Psoas muscle (tissue), 8 donors: ENCODE measurements around the gene F10. TPM values are rescaled to one million over a fixed set of nuclear protein-coding genes. Genes with fewer than 3 reads are reported as not detected.

Experiments
- ATAC-seq, 4 donors: fragments of 200-7000 bp; cut with Tn5 transposase; one replicate each; pipeline ENCODE4 v1.9.1; 2020; ENCODE audit warnings: moderate library complexity in 3 of 4, mild to moderate bottlenecking in 2 of 4
- DNase-seq, 2 donors: peaks; one replicate each; pipeline ENCODE4 v3.0.0-alpha.2; 2020
- H3K27ac ChIP-seq: fragments of 200-600 bp; one replicate; pipeline ENCODE4 v1.8.0; 2022
- H3K27me3 ChIP-seq, 3 donors: fragments of 200-600 bp in 1 of 3; one replicate each; pipeline versions ENCODE4 v1.6.1 to v1.8.0; 2013 to 2022; ENCODE audit warnings: low read length in 2 of 3, mild to moderate bottlenecking in 2 of 3, moderate library complexity in 1 of 3; ENCODE audit not compliant: insufficient read depth in 3 of 3
- H3K36me3 ChIP-seq, 2 donors: fragments of 200-600 bp in 1 of 2; one replicate each; pipeline versions ENCODE4 v1.6.1 to v1.8.0; 2013 to 2022; ENCODE audit warnings: low read depth in 1 of 2, mild to moderate bottlenecking in 1 of 2, moderate library complexity in 1 of 2; ENCODE audit not compliant: insufficient read depth in 1 of 2
- H3K4me1 ChIP-seq: fragments of 200-600 bp; one replicate; pipeline ENCODE4 v1.8.0; 2022
- H3K4me3 ChIP-seq: fragments of 200-600 bp; one replicate; pipeline ENCODE4 v1.8.0; 2022; ENCODE audit warnings: mild to moderate bottlenecking
- H3K9me3 ChIP-seq: fragments of 200-600 bp; one replicate; pipeline ENCODE4 v1.8.0; 2022
- CTCF ChIP-seq: fragments of 200-600 bp; IDR thresholded peaks from one replicate; pipeline ENCODE4 v1.8.0; 2022; ENCODE audit warnings: antibody characterized with exemption
- WGBS, 3 donors: extraction: QIAGEN DNeasy Blood & Tissue Kit; methylation state at CpG; one replicate each; pipeline versions ENCODE4 v1.1.6 to v1.1.7; 2013; 5-methylcytosine and 5-hydroxymethylcytosine counted together
- intact Hi-C, 2 donors: fragments of 100-400 bp; cut with DNase I; formaldehyde crosslinking; loops; one replicate each; pipeline versions ENCODE4 v1.11.0 to v1.14.2; 2022
- polyA plus RNA-seq, 3 donors: library from polyadenylated mRNA; stranded (reverse); fragments of 200-250 nt; gene quantifications; one replicate each; pipeline ENCODE4 v1.2.3, GENCODE V29; 2013
- total RNA-seq, 4 donors: library from RNA; stranded (reverse); fragmentation: NEBNext Ultra II Directional in 2 of 4; extraction: Animal tissue kit (Norgen Biotek cat#: 25700) in 2 of 4; gene quantifications; one replicate each; pipeline versions ENCODE4 v1.2.1 to v1.2.4, GENCODE V29; 2021 to 2023
- donor health status: healthy with polysubstance abuse.
- donor health status: DM: no; HTN: no; CAD: no; lungs with moderate emphysema.
- donor health status: Bipolar disorder and iron deficiency.
- donor health status: healthy.
- donor health status: DM: yes; HTN: yes; CAD: no.
- donor health status: DM: no; HTN: no; CAD: no.
- donor health status: DM: no; HTN: no; CAD: no.
- donor health status: DM: yes; HTN: yes; CAD: no.

The F10 gene
- total and polyA plus RNA-seq, 7 donors: 0.63 to 4.9 (median 1.5) TPM

DNA sequence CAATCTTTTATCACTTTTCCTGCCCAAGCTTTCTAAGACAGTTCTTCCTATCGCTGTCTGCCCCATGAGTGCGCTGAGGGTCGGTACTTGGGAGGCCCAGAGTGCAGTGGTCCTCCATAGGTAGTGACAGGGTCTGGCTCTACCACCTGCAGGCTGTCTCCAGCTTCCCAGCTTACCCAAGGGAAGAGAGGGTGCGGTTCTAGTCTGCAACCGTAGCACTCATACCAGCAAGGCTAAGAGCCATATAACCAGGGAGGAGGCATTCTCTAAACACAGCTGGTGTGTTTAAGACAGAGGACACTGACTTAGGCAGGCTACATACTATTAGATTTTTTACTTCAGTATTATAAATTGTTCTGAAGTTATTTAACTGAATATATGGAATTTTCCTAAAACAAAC, 44.1 kb downstream of the F10 start:
- ATAC-seq: no peak
- no peak for TF ChIP-seq CTCF
- DNase-seq: no peak
- 89 to 91% (median 89%) methylated on average over 5 of the region's 5 CpGs for WGBS, 3 donors
- no peaks in the 10 kb centered on the region for H3K4me1 ChIP-seq
- intact Hi-C loops: no loop called here
- no peak overlapping the region for H3K4me3 ChIP-seq
- peaks cover 0 to 10% (median 8%) of the 10 kb centered on the region in 3 donors for H3K27me3 ChIP-seq
- no peak overlapping the region for H3K27ac ChIP-seq
- peaks cover 0 to 19% of the 10 kb centered on the region in 2 donors for H3K36me3 ChIP-seq
- no peaks in the 10 kb centered on the region for H3K9me3 ChIP-seq

GRCh38 chr13:113167155-113167554, 44.6 kb downstream of the F10 start:
- Histone ChIP-seq H3K4me3 (no peak overlapping the region), H3K27me3 (peaks cover 0 to 10% (median 8%) of the 10 kb centered on the region in 3 donors), H3K36me3 (peaks cover 0 to 23% of the 10 kb centered on the region in 2 donors), H3K9me3 (no peaks in the 10 kb centered on the region), H3K4me1 (no peaks in the 10 kb centered on the region), H3K27ac (no peak overlapping the region)
- no peak for ATAC-seq
- no peak for TF ChIP-seq CTCF
- WGBS, 3 donors: 88 to 92% (median 89%) methylated on average over 10 of the region's 10 CpGs
- intact Hi-C loops: no loop called here
- no peak for DNase-seq

DNA sequence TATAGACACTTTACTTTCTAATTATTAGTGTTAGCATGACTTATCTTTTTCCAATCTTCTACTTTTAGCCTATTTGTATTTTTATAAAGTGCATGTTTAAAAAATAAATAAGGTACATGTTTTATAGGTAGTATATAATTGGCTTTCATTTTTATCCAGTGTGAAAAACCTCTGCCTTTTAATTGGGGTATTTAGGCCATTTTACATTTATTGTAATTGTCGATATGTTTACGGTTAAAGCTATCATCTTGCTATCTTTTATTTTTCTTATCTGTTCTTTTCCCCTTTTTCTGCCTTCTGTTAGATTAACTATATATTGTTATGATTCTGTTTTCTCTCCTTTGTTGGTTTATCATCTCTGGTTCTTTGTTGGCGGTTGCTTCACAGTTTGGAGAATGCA, 45.0 kb downstream of the F10 start:
- 97 to 100% (median 99%) methylated on average over 3 of the region's 3 CpGs for WGBS, 3 donors
- Histone ChIP-seq H3K36me3 (peaks cover 0 to 28% of the 10 kb centered on the region in 2 donors), H3K27ac (no peak overlapping the region), H3K9me3 (no peaks in the 10 kb centered on the region), H3K27me3 (peaks cover 0 to 10% (median 8%) of the 10 kb centered on the region in 3 donors), H3K4me3 (no peak overlapping the region), H3K4me1 (no peaks in the 10 kb centered on the region)
- TF ChIP-seq CTCF: no peak
- DNase-seq (no peak), ATAC-seq (no peak)
- intact Hi-C loops: no loop called here

- Histone ChIP-seq H3K36me3 (peaks cover 0 to 29% of the 10 kb centered on the region in 2 donors), H3K4me1 (no peaks in the 10 kb centered on the region), H3K27ac (no peak overlapping the region), H3K27me3 (peaks cover 0 to 4% (median 4%) of the 10 kb centered on the region in 3 donors), H3K9me3 (no peaks in the 10 kb centered on the region), H3K4me3 (no peak overlapping the region)
- TF ChIP-seq CTCF: no peak
- intact Hi-C loops: no loop called here
- ATAC-seq (no peak), DNase-seq (no peak)
- WGBS, 3 donors: 88 to 96% (median 91%) methylated on average over 7 of the region's 7 CpGs
Measured at GRCh38 chr13:113168211-113168610, 45.6 kb downstream of the F10 start.
